Neutrophil (primary cell): ENCODE data around the gene DLG5.

ENCODE experiments used
- H3K27ac ChIP-seq: fragments of 200-600 bp; sonication (generic); 2 replicates; pipeline ENCODE4 v1.5.1; 2016; ENCODE audit warnings: mild to moderate bottlenecking, moderate library complexity
- H3K27me3 ChIP-seq: fragments of 200-600 bp; sonication (generic); 2 replicates; pipeline ENCODE4 v1.6.0; 2016; ENCODE audit warnings: mild to moderate bottlenecking
- H3K36me3 ChIP-seq: fragments of 200-600 bp; sonication (generic); 2 replicates; pipeline ENCODE4 v1.5.1; 2017
- H3K4me1 ChIP-seq, 2 experiments: fragments of 200-600 bp in 1 of 2; sonication (generic) in 1 of 2; 1 replicate in 1 of 2; 2 replicates in 1 of 2; pipeline versions ENCODE4 v1.5.1 to v1.6.1; 2013 to 2016; ENCODE audit warnings: low read depth in 1 of 2, low read length in 1 of 2, mild to moderate bottlenecking in 1 of 2, moderate library complexity in 1 of 2; ENCODE audit not compliant: control insufficient read depth in 1 of 2, insufficient read depth in 1 of 2
- H3K4me3 ChIP-seq, 2 experiments: fragments of 200-600 bp in 1 of 2; sonication (generic) in 1 of 2; 1 replicate in 1 of 2; 2 replicates in 1 of 2; pipeline ENCODE4 v1.5.1; 2013 to 2016; ENCODE audit warnings: low read depth in 1 of 2, low read length in 1 of 2, mild to moderate bottlenecking in 1 of 2, moderate library complexity in 1 of 2
- H3K9me3 ChIP-seq: fragments of 200-600 bp; sonication (generic); 2 replicates; pipeline ENCODE4 v1.5.1; 2016
- TF ChIP-seq, protein P1 (sequence below): fragments of 200-600 bp; sonication (generic); IDR thresholded peaks from 2 replicates; pipeline ENCODE4 v1.5.1; 2016; ENCODE audit warnings: antibody characterized with exemption

DLG5 gene

DNA sequence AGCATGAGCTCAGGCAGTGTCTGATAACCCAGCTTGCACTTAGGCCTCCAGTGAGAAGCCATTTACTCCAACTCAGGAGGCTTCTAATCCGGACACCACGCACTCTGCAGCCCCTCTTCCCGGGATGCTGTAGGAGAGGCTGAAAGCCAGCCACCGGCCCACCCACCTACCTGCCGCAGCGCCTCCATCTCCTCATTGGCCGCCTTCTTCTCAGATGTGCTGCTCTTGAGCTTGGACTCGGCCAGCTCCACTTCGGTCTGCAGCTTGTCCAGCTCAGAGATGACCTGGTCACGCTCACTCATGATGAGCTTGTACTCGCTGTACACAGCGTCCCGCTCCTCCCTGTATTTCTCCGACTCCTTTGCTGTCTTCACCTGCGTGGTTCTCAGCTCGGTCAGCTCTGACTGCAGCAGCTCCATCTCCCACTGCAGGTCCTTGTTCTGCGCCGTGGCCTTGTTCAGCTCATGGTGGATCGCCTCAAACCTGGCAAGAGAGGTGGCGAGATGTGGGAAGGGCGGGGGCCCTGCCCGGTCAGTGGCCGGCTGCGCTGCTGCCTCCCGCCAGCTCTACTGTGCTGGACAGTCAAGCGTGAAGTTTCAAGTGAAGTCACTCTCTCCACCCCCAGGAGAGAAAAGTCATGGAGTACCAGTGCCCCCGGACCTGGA is 84.7 kb downstream of the DLG5 start:
- H3K9me3 ChIP-seq: no peaks in the 10 kb centered on the region
- peaks cover 0 to 8% of the 10 kb centered on the region in 2 experiments for H3K4me1 ChIP-seq
- no peaks in the 10 kb centered on the region for H3K36me3 ChIP-seq
- TF ChIP-seq, protein P1, sequence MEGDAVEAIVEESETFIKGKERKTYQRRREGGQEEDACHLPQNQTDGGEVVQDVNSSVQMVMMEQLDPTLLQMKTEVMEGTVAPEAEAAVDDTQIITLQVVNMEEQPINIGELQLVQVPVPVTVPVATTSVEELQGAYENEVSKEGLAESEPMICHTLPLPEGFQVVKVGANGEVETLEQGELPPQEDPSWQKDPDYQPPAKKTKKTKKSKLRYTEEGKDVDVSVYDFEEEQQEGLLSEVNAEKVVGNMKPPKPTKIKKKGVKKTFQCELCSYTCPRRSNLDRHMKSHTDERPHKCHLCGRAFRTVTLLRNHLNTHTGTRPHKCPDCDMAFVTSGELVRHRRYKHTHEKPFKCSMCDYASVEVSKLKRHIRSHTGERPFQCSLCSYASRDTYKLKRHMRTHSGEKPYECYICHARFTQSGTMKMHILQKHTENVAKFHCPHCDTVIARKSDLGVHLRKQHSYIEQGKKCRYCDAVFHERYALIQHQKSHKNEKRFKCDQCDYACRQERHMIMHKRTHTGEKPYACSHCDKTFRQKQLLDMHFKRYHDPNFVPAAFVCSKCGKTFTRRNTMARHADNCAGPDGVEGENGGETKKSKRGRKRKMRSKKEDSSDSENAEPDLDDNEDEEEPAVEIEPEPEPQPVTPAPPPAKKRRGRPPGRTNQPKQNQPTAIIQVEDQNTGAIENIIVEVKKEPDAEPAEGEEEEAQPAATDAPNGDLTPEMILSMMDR: no peak
- no peak overlapping the region for H3K27ac ChIP-seq
- H3K4me3 ChIP-seq: no peak overlapping the region
- H3K27me3 ChIP-seq: no peaks in the 10 kb centered on the region

DNA sequence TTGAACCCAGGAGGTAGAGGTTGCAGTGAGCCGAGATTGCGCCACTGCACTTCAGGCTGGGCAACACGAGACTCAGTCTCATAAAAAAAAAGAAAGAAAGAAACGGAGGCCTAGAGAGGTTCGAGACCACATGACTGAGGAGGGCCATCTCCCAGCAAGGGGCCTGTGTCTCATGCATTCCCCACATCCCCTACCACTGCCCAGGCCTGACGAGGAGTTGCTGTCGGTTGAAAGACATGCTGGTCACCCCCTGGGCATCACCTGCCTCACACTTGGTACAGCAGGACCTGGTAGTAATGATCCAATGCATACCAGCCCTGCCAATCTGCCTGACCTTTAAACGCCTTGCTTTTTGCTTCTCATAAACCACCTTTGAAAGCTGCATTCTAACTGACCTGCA is 85.9 kb downstream of the DLG5 start:
- H3K27ac ChIP-seq: no peak overlapping the region
- TF ChIP-seq, protein P1: no peak
- no peaks in the 10 kb centered on the region for H3K9me3 ChIP-seq
- H3K4me1 ChIP-seq: peaks cover 8 to 12% of the 10 kb centered on the region in 2 experiments
- H3K27me3 ChIP-seq: no peaks in the 10 kb centered on the region
- H3K4me3 ChIP-seq: no peak overlapping the region
- H3K36me3 ChIP-seq: no peaks in the 10 kb centered on the region

DNA sequence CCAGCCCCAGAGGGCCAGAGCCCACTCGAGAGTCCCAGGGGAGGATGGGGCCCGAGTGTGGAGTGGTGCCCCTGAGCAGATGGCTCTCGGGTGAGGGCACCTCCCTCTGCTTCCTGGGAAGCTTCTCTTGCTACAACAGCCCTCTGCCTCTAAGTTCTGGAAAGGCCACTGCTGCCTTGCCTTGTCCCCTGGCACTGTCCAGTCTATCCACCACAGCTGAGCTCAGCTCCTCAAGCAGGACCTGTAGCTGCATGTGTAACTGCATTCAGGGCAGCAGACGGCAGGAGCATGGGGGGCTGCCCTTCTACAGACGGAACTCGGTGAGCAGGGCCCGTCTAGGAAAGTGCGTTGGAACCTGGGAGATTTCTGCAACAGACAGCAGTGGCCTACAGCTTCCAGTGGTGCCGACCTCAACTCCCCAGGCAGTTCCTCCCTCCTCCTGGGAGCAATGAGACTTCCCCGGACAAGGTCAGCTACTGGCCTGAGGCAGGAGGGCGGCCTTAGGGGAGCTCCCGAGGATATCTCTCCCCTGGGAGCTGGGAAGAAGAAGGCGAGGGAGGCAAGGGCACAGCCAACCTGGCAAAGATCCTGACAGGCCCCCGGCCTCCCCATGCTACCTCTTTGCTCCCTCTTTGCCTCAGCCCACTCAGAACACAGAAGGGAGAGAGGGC is 88.5 kb downstream of the DLG5 start:
- peak overlapping the region; percentile 23 for H3K27ac ChIP-seq
- TF ChIP-seq, protein P1: no peak
- no peaks in the 10 kb centered on the region for H3K9me3 ChIP-seq
- H3K4me3 ChIP-seq: no peak overlapping the region
- H3K36me3 ChIP-seq: no peaks in the 10 kb centered on the region
- H3K27me3 ChIP-seq: no peaks in the 10 kb centered on the region
- H3K4me1 ChIP-seq: peaks cover 11 to 14% of the 10 kb centered on the region in 2 experiments

DNA sequence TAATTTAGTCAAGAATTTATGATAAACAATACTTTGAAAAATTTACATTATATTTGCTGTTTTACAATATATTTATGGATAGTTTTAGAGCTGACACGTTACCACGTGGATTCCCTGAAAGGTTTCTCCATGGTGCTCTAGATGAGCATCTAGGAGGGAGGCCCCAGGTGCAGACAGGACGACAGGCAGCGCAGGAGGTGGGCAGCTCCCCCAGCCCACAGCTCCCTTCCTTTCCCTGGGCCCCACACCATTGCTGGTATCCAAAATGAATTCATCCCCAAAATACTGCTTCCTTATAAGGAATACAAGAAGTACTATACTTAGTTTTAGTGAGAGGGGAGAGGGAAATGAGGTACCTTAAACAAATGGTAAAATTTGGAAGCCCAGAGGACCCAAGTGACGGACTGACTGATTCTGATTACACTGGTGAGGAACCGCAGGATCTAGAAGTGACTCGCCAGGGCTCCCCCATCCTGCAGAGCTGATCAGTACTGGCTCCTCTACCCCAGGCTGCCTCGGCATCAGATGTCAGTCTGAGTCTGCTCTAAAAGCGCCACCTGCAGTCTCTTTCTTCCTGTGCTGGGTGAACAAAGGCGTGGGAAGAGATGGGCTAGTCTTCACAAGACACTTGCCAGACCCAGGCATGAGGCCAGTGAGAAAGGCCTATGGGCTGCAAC is 89.2 kb downstream of the DLG5 start:
- Histone ChIP-seq H3K36me3 (no peaks in the 10 kb centered on the region), H3K4me1 (peaks cover 11 to 14% of the 10 kb centered on the region in 2 experiments), H3K27me3 (no peaks in the 10 kb centered on the region), H3K9me3 (no peaks in the 10 kb centered on the region), H3K27ac (peak overlapping the region; percentile 23), H3K4me3 (no peak overlapping the region)
- TF ChIP-seq, protein P1: no peak

DNA sequence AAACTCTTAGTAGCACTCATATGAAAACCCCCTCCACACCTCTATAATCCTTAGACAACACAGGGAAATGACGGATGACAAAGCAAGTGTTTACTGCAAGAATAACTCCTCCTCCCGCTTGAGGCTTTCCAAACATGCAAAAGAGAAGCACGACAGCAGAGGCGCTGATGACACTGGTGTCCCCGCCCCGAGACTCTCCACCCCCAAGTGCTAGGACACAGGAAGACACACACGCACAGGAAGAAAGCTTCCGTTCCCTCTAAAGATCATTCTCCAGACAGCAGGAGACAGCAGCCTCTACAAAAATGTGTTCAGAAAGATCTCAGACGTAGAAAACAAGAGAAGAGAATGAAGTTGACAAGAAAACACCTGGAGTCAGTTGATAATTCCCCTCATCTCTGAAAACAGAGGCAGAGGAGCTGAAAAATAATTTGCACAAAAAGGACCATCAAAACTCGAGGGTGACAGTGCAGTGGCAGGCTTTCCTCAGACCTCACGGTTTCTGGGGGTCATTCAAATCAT is 90.2 kb downstream of the DLG5 start:
- Histone ChIP-seq H3K36me3 (no peaks in the 10 kb centered on the region), H3K27me3 (no peaks in the 10 kb centered on the region), H3K4me3 (peak overlapping the region; percentile 11 to 39), H3K9me3 (no peaks in the 10 kb centered on the region), H3K27ac (peak overlapping the region; percentile 90), H3K4me1 (peaks cover 11 to 14% of the 10 kb centered on the region in 2 experiments)
- TF ChIP-seq, protein P1: peak; percentile 26
